OCI-LY3 (cell line): ENCODE results near the gene ANKRD33B.
A peak's percentile ranks its signal among the peaks of the same experiment; 100 is the strongest.

Experiments
- H2AFZ ChIP-seq: fragments of 200-600, 300-600 bp; shearing (Covaris generic); 2 replicates; pipeline ENCODE4 v1.6.0; 2014; ENCODE audit warnings: antibody characterized with exemption, low read depth, low read length
- H3K27ac ChIP-seq: fragments of 200-600, 300-600 bp; sonication (generic); 2 replicates; pipeline ENCODE4 v1.5.1; 2014; ENCODE audit warnings: mild to moderate bottlenecking, low read length, moderate library complexity, mixed read lengths
- H3K27me3 ChIP-seq: fragments of 200-600, 300-600 bp; sonication (generic); 2 replicates; pipeline ENCODE4 v1.6.1; 2014; ENCODE audit warnings: low read depth, low read length, mixed read lengths
- H3K36me3 ChIP-seq: fragments of 200-600, 300-600 bp; sonication (generic); replicated peaks from 2 replicates; pipeline ENCODE3; 2014; ENCODE audit warnings: low read depth, low read length, mixed read lengths
- H3K4me1 ChIP-seq: fragments of 300-600, 200-600 bp; sonication (generic); 2 replicates; pipeline ENCODE4 v1.6.1; 2014; ENCODE audit warnings: low read length, mixed read lengths
- H3K4me2 ChIP-seq: fragments of 200-600, 300-600 bp; sonication (generic); 2 replicates; pipeline ENCODE4 v1.6.1; 2014; ENCODE audit warnings: low read length, mixed read lengths
- H3K4me3 ChIP-seq: fragments of 300-600, 200-600 bp; sonication (generic); 2 replicates; pipeline ENCODE4 v1.5.1; 2014; ENCODE audit warnings: antibody characterized with exemption, mild to moderate bottlenecking, low read length, moderate library complexity
- H3K79me2 ChIP-seq: fragments of 300-600, 200-600 bp; shearing (Covaris generic); 2 replicates; pipeline ENCODE4 v1.6.1; 2014; ENCODE audit warnings: mild to moderate bottlenecking, low read length, mixed read lengths
- H3K9ac ChIP-seq: fragments of 300-600, 200-600 bp; shearing (Covaris generic); 2 replicates; pipeline ENCODE4 v1.6.0; 2014; ENCODE audit warnings: mild to moderate bottlenecking, low read length, moderate library complexity
- H3K9me3 ChIP-seq: fragments of 200-600, 300-600 bp; shearing (Covaris generic); 2 replicates; pipeline ENCODE4 v1.6.1; 2014; ENCODE audit warnings: low read length, mixed read lengths; ENCODE audit not compliant: insufficient read depth
- H4K20me1 ChIP-seq: fragments of 200-600, 300-600 bp; sonication (generic); 2 replicates; pipeline ENCODE4 v1.6.1; 2016; ENCODE audit warnings: low read length, mixed read lengths; ENCODE audit not compliant: insufficient read depth
- EZH2phosphoT487 ChIP-seq: fragments of 200-600 bp; shearing (Covaris generic); IDR thresholded peaks from 2 replicates; pipeline ENCODE4 v1.6.1; 2018; ENCODE audit warnings: antibody characterized with exemption, mixed run types, low read depth
- TF ChIP-seq, protein P1 (sequence below): fragments of 200-600, 300-600 bp; sonication (generic); IDR thresholded peaks from 2 replicates; pipeline ENCODE4 v1.5.1; 2014; ENCODE audit warnings: antibody characterized with exemption, low read length, low read depth

Gene ANKRD33B

DNA sequence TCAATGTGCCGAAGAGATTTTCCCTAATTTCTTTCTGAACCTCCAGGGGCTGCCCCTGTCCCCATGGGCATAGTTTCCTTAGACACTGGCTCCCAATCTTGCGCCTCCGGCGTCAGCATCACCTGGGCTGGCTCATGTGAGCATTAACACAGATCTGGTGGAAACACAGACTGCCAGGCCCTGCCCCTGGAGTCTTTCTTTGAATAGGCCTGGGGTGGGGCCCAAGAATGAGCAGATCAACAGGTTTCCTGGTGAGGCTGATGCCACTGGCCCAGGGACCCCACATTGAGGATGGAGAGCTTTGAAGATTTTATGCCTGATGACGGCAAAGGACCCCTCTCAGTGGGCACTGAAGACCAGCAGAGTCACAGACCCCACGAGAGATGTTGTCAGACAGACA is 60.8 kb downstream of the ANKRD33B start:
- Histone ChIP-seq H3K79me2 (peaks cover 89% of the 10 kb centered on the region), H3K9me3 (no peaks in the 10 kb centered on the region), H3K27me3 (no peaks in the 10 kb centered on the region), H3K36me3 (peaks cover 24% of the 10 kb centered on the region), H3K4me1 (peaks cover 96% of the 10 kb centered on the region), H4K20me1 (peaks cover 6% of the 10 kb centered on the region; the same call in 1 of the 2 replicates), H3K4me3 (peak overlapping the region; percentile 60), H3K9ac (peak overlapping the region; percentile 69; the same call in 1 of the 2 replicates), H3K4me2 (peak overlapping the region; percentile 81), H2AFZ (no peak overlapping the region), H3K27ac (peak overlapping the region; percentile 94)
- TF ChIP-seq, protein P1, sequence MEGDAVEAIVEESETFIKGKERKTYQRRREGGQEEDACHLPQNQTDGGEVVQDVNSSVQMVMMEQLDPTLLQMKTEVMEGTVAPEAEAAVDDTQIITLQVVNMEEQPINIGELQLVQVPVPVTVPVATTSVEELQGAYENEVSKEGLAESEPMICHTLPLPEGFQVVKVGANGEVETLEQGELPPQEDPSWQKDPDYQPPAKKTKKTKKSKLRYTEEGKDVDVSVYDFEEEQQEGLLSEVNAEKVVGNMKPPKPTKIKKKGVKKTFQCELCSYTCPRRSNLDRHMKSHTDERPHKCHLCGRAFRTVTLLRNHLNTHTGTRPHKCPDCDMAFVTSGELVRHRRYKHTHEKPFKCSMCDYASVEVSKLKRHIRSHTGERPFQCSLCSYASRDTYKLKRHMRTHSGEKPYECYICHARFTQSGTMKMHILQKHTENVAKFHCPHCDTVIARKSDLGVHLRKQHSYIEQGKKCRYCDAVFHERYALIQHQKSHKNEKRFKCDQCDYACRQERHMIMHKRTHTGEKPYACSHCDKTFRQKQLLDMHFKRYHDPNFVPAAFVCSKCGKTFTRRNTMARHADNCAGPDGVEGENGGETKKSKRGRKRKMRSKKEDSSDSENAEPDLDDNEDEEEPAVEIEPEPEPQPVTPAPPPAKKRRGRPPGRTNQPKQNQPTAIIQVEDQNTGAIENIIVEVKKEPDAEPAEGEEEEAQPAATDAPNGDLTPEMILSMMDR = no peak
- no peak for TF ChIP-seq EZH2phosphoT487

DNA sequence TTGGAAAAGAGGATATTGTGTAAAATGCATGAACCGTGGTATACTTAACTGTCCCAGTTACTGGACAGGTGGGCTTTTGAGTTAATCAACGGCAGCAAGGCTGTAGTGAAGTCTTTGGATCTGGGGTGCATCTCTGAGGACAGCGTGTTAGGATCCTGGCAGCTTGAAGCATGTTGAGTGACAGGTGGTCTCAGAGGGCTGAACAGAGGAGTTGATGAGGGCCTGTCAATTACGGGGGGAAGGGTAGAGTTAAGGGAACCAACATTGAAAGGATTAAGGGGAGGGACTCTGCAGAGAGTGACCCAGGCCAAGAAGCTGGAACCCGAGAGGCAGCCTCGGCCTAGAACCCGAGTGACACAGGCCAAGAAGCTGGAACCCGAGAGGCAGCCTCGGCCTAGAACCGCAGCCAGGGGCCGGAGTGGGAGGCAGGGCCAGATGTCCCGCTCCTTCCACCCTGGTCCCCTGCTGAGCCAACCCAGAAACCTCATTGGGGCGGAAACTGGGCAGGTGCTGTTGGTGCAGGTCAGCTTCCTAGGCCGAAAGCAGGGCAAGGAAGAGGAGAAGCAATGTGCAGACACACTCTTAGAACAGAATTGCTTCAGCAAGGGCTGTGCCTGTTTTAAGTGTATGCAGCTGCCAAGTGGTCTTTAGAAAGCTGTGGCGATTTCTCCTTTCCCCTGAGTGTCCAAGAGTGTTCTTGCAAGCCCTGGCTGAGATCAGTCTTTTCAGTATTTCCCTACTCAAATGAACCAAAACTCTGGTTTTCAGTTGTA is 62.0 kb downstream of the ANKRD33B start:
- Histone ChIP-seq H3K36me3 (peaks cover 28% of the 10 kb centered on the region), H3K27me3 (no peaks in the 10 kb centered on the region), H3K9ac (peak overlapping the region; percentile 69), H2AFZ (no peak overlapping the region), H3K4me3 (peak overlapping the region; percentile 60), H4K20me1 (no peaks in the 10 kb centered on the region), H3K4me2 (peak overlapping the region; percentile 81), H3K9me3 (no peaks in the 10 kb centered on the region), H3K79me2 (peaks cover 94% of the 10 kb centered on the region), H3K4me1 (peaks cover 99% of the 10 kb centered on the region), H3K27ac (peak overlapping the region; percentile 94)
- no peak for TF ChIP-seq EZH2phosphoT487
- TF ChIP-seq, protein P1 = no peak

DNA sequence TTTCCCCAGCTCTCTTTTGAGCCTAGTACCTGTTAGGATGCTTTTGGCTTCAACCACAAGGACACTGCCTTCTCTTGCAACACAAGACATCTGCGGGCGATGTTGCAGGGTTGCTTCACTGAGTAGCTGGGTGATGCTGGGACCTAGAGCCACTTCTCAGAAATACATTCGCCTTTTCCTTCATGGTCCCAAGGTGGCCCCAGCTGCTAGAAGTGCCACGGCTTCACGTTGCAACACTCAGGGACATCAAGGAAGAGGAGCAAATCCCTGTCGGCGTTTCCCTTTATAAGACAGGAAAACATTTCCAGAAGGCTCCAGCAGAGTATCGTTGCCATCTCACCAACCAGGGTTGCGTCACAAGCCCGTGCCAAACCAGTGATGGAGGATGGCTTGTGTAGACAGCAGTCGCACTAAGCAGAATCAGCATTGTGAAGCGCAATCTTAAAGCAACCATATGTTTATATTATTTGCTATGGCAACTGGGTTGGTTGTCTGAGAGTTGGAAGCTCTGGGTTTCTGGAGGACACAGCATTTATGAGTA is 62.7 kb downstream of the ANKRD33B start:
- Histone ChIP-seq H3K4me3 (peak overlapping the region; percentile 60), H3K9me3 (no peaks in the 10 kb centered on the region), H3K4me1 (peaks cover 99% of the 10 kb centered on the region), H4K20me1 (no peaks in the 10 kb centered on the region), H3K36me3 (peaks cover 22% of the 10 kb centered on the region), H3K27me3 (no peaks in the 10 kb centered on the region), H3K9ac (peak overlapping the region; percentile 69), H3K79me2 (peaks cover 94% of the 10 kb centered on the region), H2AFZ (no peak overlapping the region), H3K27ac (peak overlapping the region; percentile 94), H3K4me2 (peak overlapping the region; percentile 81)
- TF ChIP-seq, protein P1 = no peak
- no peak for TF ChIP-seq EZH2phosphoT487

GRCh38 chr5:10627160-10627701 is 63.4 kb downstream of the ANKRD33B start:
- Histone ChIP-seq H3K79me2 (peaks cover 91% of the 10 kb centered on the region), H3K9me3 (no peaks in the 10 kb centered on the region), H3K4me2 (peak overlapping the region; percentile 81), H3K4me1 (peaks cover 96% of the 10 kb centered on the region), H3K27ac (peak overlapping the region; percentile 94), H3K27me3 (no peaks in the 10 kb centered on the region), H3K9ac (peak overlapping the region; percentile 69), H3K36me3 (peaks cover 22% of the 10 kb centered on the region), H2AFZ (no peak overlapping the region), H4K20me1 (no peaks in the 10 kb centered on the region), H3K4me3 (peak overlapping the region; percentile 60)
- TF ChIP-seq, protein P1 = no peak
- TF ChIP-seq EZH2phosphoT487 = no peak
